DMS153 treated with DMSO at 0.1 percent for 48 hours (cell line): Measurements from ENCODE around the gene ZNF487.
"Not testable (repeated sequence)": the region's sequence is repeated elsewhere in the genome, so short reads cannot be mapped to it uniquely, and the experiment has no call there.

Source experiments
- DNase-seq: peaks from one replicate; lab custom pipeline; 2025; ENCODE audit not compliant: unreplicated experiment; lab: John Stamatoyannopoulos, UW

ZNF487 gene

GRCh38 chr10:43403911-43404703 is 32.8 kb upstream of the ZNF487 start:
- DNase-seq = no peak

- no peak for DNase-seq
Measured at GRCh38 chr10:43404704-43405084, 32.2 kb upstream of the ZNF487 start.

GRCh38 chr10:43407148-43407575 is 29.7 kb upstream of the ZNF487 start:
- DNase-seq = no peak

GRCh38 chr10:43407576-43408330 is 29.2 kb upstream of the ZNF487 start:
- peak; percentile 57 for DNase-seq

GRCh38 chr10:43408331-43408709 is 28.6 kb upstream of the ZNF487 start:
- DNase-seq = no peak

GRCh38 chr10:43408710-43409384 is 28.1 kb upstream of the ZNF487 start, which contains the start of gene HNRNPF:
Gene HNRNPF (minus strand): TSS chr10:43409186. CDS start chr10:43387884, 21,302 bp downstream.
- DNase-seq = peak; percentile 80

- peak; percentile 32 for DNase-seq
Measured at GRCh38 chr10:43409385-43410109, 27.4 kb upstream of the ZNF487 start.

- no peak for DNase-seq
Measured at GRCh38 chr10:43410345-43410744, 26.6 kb upstream of the ZNF487 start.

- no peak for DNase-seq
Measured at GRCh38 chr10:43411536-43411935, 25.4 kb upstream of the ZNF487 start.

- DNase-seq = no peak
Measured at GRCh38 chr10:43415544-43415943, 21.4 kb upstream of the ZNF487 start.

- DNase-seq = no peak
Measured at GRCh38 chr10:43417950-43418768, 18.8 kb upstream of the ZNF487 start.

- DNase-seq = no peak
Measured at GRCh38 chr10:43419997-43420368, 16.9 kb upstream of the ZNF487 start.

GRCh38 chr10:43420369-43421200 is 16.3 kb upstream of the ZNF487 start:
- peak; percentile 40 for DNase-seq

GRCh38 chr10:43421201-43421507 is 15.8 kb upstream of the ZNF487 start:
- DNase-seq = no peak

- DNase-seq = no peak
Measured at GRCh38 chr10:43421519-43421918, 15.4 kb upstream of the ZNF487 start.

GRCh38 chr10:43421944-43422343 is 15.0 kb upstream of the ZNF487 start:
- DNase-seq = not testable (repeated sequence)

- no peak for DNase-seq
Measured at GRCh38 chr10:43424416-43424815, 12.5 kb upstream of the ZNF487 start.

GRCh38 chr10:43426476-43426875 is 10.4 kb upstream of the ZNF487 start:
- DNase-seq = not testable (repeated sequence)

- DNase-seq = no peak
Measured at GRCh38 chr10:43427166-43427825, 9.6 kb upstream of the ZNF487 start.
